ENCODE results near the gene BHLHE23.

The BHLHE23 gene

GRCh38 chr20:62971211-62971949, 35.4 kb downstream of the BHLHE23 start:
- H3K4me1 Mint-ChIP-seq: peaks cover 24% of the 10 kb centered on the region
- H3K4me3 Mint-ChIP-seq: peak overlapping the region; percentile 64
- ATAC-seq: no peak
- DNase-seq (ENCODE audit: low spot score in 2 of 2): no peak
- H3K27ac Mint-ChIP-seq: peak overlapping the region; percentile 5
- H3K9me3 Mint-ChIP-seq: no peaks in the 10 kb centered on the region
- peaks cover 11% of the 10 kb centered on the region for H3K36me3 Mint-ChIP-seq

- H3K36me3 Mint-ChIP-seq: peaks cover 11% of the 10 kb centered on the region
- no peak overlapping the region for H3K27ac Mint-ChIP-seq
- peaks cover 26% of the 10 kb centered on the region for H3K4me1 Mint-ChIP-seq
- ATAC-seq: no peak
- DNase-seq (ENCODE audit: low spot score in 2 of 2): no peak
- no peaks in the 10 kb centered on the region for H3K9me3 Mint-ChIP-seq
- H3K4me3 Mint-ChIP-seq: no peak overlapping the region
Measured at GRCh38 chr20:62970307-62971210, 36.2 kb downstream of the BHLHE23 start.

GRCh38 chr20:62969939-62970306, 36.8 kb downstream of the BHLHE23 start:
- no peak for ATAC-seq
- H3K27ac Mint-ChIP-seq: no peak overlapping the region

GRCh38 chr20:62969179-62969760, 37.5 kb downstream of the BHLHE23 start:
- no peak overlapping the region for H3K27ac Mint-ChIP-seq
- ATAC-seq (no peak), DNase-seq (ENCODE audit: low spot score in 2 of 2) (no peak)
- peaks cover 6% of the 10 kb centered on the region for H3K36me3 Mint-ChIP-seq
- no peaks in the 10 kb centered on the region for H3K9me3 Mint-ChIP-seq
- no peak overlapping the region for H3K4me3 Mint-ChIP-seq
- peaks cover 27% of the 10 kb centered on the region for H3K4me1 Mint-ChIP-seq

More at GRCh38 chr20:62969939-62970306, 36.8 kb downstream of the BHLHE23 start:
- Mint-ChIP-seq H3K36me3 (peaks cover 11% of the 10 kb centered on the region), H3K4me1 (peaks cover 27% of the 10 kb centered on the region), H3K9me3 (no peaks in the 10 kb centered on the region), H3K4me3 (no peak overlapping the region)
- DNase-seq (ENCODE audit: low spot score in 2 of 2): no peak

- Mint-ChIP-seq H3K4me1 (peaks cover 25% of the 10 kb centered on the region), H3K36me3 (peaks cover 6% of the 10 kb centered on the region), H3K9me3 (no peaks in the 10 kb centered on the region), H3K27ac (no peak overlapping the region), H3K4me3 (no peak overlapping the region)
- ATAC-seq: no peak
- no peak for DNase-seq (ENCODE audit: low spot score in 2 of 2)
Measured at GRCh38 chr20:62968378-62969178, 38.2 kb downstream of the BHLHE23 start.

GRCh38 chr20:62967628-62968351, 39.0 kb downstream of the BHLHE23 start:
- no peak for ATAC-seq
- no peak for DNase-seq (ENCODE audit: low spot score in 2 of 2)
- H3K4me3 Mint-ChIP-seq: no peak overlapping the region
- H3K4me1 Mint-ChIP-seq: peaks cover 20% of the 10 kb centered on the region
- no peak overlapping the region for H3K27ac Mint-ChIP-seq
- no peaks in the 10 kb centered on the region for H3K9me3 Mint-ChIP-seq
- H3K36me3 Mint-ChIP-seq: peaks cover 6% of the 10 kb centered on the region

GRCh38 chr20:62967149-62967501, 39.6 kb downstream of the BHLHE23 start:
- Mint-ChIP-seq H3K9me3 (no peaks in the 10 kb centered on the region), H3K4me1 (peaks cover 14% of the 10 kb centered on the region), H3K27ac (no peak overlapping the region), H3K4me3 (no peak overlapping the region), H3K36me3 (peaks cover under 1% of the 10 kb centered on the region)
- DNase-seq (ENCODE audit: low spot score in 2 of 2) (no peak), ATAC-seq (no peak)

- H3K36me3 Mint-ChIP-seq: no peaks in the 10 kb centered on the region
- H3K9me3 Mint-ChIP-seq: no peaks in the 10 kb centered on the region
- no peak for DNase-seq (ENCODE audit: low spot score in 2 of 2)
Measured at GRCh38 chr20:62966212-62967148, 40.3 kb downstream of the BHLHE23 start.

GRCh38 chr20:62965363-62965771, 41.4 kb downstream of the BHLHE23 start:
- ATAC-seq (no peak), DNase-seq (ENCODE audit: low spot score in 2 of 2) (no peak)
- peaks cover 4% of the 10 kb centered on the region for H3K4me1 Mint-ChIP-seq
- no peak overlapping the region for H3K27ac Mint-ChIP-seq
- H3K9me3 Mint-ChIP-seq: no peaks in the 10 kb centered on the region
- no peak overlapping the region for H3K4me3 Mint-ChIP-seq
- H3K36me3 Mint-ChIP-seq: no peaks in the 10 kb centered on the region

More at GRCh38 chr20:62966212-62967148, 40.3 kb downstream of the BHLHE23 start:
- Mint-ChIP-seq H3K4me1 (peaks cover 7% of the 10 kb centered on the region), H3K27ac (no peak overlapping the region), H3K4me3 (no peak overlapping the region)
- no peak for ATAC-seq

- ATAC-seq (no peak), DNase-seq (ENCODE audit: low spot score in 2 of 2) (no peak)
- Mint-ChIP-seq H3K4me3 (no peak overlapping the region), H3K9me3 (no peaks in the 10 kb centered on the region), H3K4me1 (peaks cover 4% of the 10 kb centered on the region), H3K27ac (no peak overlapping the region), H3K36me3 (peaks cover 4% of the 10 kb centered on the region)
Measured at GRCh38 chr20:62964700-62965099, 42.1 kb downstream of the BHLHE23 start.

- Mint-ChIP-seq H3K27ac (no peak overlapping the region), H3K36me3 (peaks cover 4% of the 10 kb centered on the region)
Measured at GRCh38 chr20:62963614-62964397, 43.0 kb downstream of the BHLHE23 start.

GRCh38 chr20:62962891-62963613, 43.7 kb downstream of the BHLHE23 start:
- DNase-seq (ENCODE audit: low spot score in 2 of 2): no peak
- Mint-ChIP-seq H3K27ac (no peak overlapping the region), H3K4me1 (peaks cover 4% of the 10 kb centered on the region), H3K9me3 (no peaks in the 10 kb centered on the region), H3K36me3 (peaks cover 4% of the 10 kb centered on the region), H3K4me3 (no peak overlapping the region)
- no peak for ATAC-seq

More at GRCh38 chr20:62963614-62964397, 43.0 kb downstream of the BHLHE23 start:
- DNase-seq (ENCODE audit: low spot score in 2 of 2) (no peak), ATAC-seq (no peak)
- Mint-ChIP-seq H3K4me3 (no peak overlapping the region), H3K9me3 (no peaks in the 10 kb centered on the region), H3K4me1 (peaks cover 4% of the 10 kb centered on the region)

Data from stimulated activated effector memory CD8-positive, alpha-beta T cell treated with anti-CD3 and anti-CD28 coated beads, Interleukin-12 subunit alpha, Interleukin-12 subunit beta, amount 100 ng/mL, for 72 hours (primary cell).